Body of pancreas (tissue), 4 donors: ENCODE results near the gene RNF138. TPM values are rescaled to one million over a fixed set of nuclear protein-coding genes. Genes with fewer than 3 reads are reported as not detected.
A peak's percentile ranks its signal among the peaks of the same experiment; 100 is the strongest.

ENCODE experiments used
- ATAC-seq: fragments of 150-250 bp; one replicate; pipeline ENCODE4 v1.9.1; 2016
- DNase-seq, 4 donors: peaks; one replicate each; pipeline ENCODE4 v3.0.0-alpha.2; 2019
- H3K27ac ChIP-seq, 4 donors: fragments of 200-600 bp; sonication (generic); 1 replicate in 3 of 4; 2 replicates in 1 of 4; pipeline versions ENCODE4 v1.5.1 to v1.6.1; 2016 to 2019; ENCODE audit warnings: mild to moderate bottlenecking in 1 of 4, mixed read lengths in 1 of 4, moderate library complexity in 1 of 4
- H3K27me3 ChIP-seq, 2 donors: fragments of 200-600 bp; sonication (generic); one replicate each; pipeline ENCODE4 v1.6.0; 2016; ENCODE audit warnings: mild to moderate bottlenecking in 1 of 2
- H3K36me3 ChIP-seq, 2 donors: fragments of 200-600 bp; sonication (generic); replicated peaks in 1 of 2; 2 replicates each; pipeline ENCODE4 v1.5.1; 2016; ENCODE audit warnings: low read depth in 2 of 2; ENCODE audit not compliant: insufficient read depth in 1 of 2
- H3K4me1 ChIP-seq: fragments of 200-600 bp; sonication (generic); one replicate; pipeline ENCODE4 v1.6.0; 2016
- H3K4me3 ChIP-seq, 2 donors: fragments of 200-600 bp; sonication (generic); 1 replicate in 1 of 2; 2 replicates in 1 of 2; pipeline ENCODE4 v1.5.1; 2016 to 2019
- H3K9me3 ChIP-seq, 3 donors: fragments of 200-600 bp; sonication (generic); 1 replicate in 2 of 3; 2 replicates in 1 of 3; pipeline ENCODE4 v1.5.1; 2016
- CTCF ChIP-seq, 7 experiments: fragments of 450-650 bp in 4 of 7; fragments of 200-600 bp in 3 of 7; sonication (generic) in 3 of 7; IDR thresholded peaks; one replicate each; pipeline ENCODE4 v1.5.1; 2016 to 2019; ENCODE audit warnings: antibody characterized with exemption in 7 of 7
- POLR2A ChIP-seq, 3 donors: fragments of 450-650 bp; IDR thresholded peaks; one replicate each; pipeline ENCODE4 v1.6.1; 2016; ENCODE audit warnings: antibody characterized with exemption in 3 of 3, mild to moderate bottlenecking in 2 of 3
- WGBS, 2 donors: methylation state at CpG; one replicate each; pipeline ENCODE4 v1.1.5; 2017; 5-methylcytosine and 5-hydroxymethylcytosine counted together
- intact Hi-C: fragments of 100-400 bp; cut with DNase I; formaldehyde crosslinking; loops from one replicate; pipeline ENCODE4 v1.15.1; 2023
- small RNA-seq: library from RNA; depleted of rRNA; stranded (forward); fragments of <200 nt; gene quantifications from one replicate; pipeline ENCODE3, GENCODE V24; 2016
- total RNA-seq, 2 donors: library from RNA; depleted of rRNA; stranded (reverse); fragments of >200 nt; gene quantifications; one replicate each; pipeline ENCODE4 v1.1.0, GENCODE V29; 2016

RNF138 gene
- total RNA-seq, 2 donors from 2014 or later = 5.3 to 10.4 TPM

- TF ChIP-seq CTCF (IDR thresholded peaks at IDR 0.05) = no peak
- TF ChIP-seq POLR2A (IDR thresholded peaks at IDR 0.05) = no peak
- Histone ChIP-seq H3K9me3 (no peaks in the 10 kb centered on the region), H3K27ac (no peak overlapping the region), H3K27me3 (no peaks in the 10 kb centered on the region), H3K4me1 (no peaks in the 10 kb centered on the region), H3K36me3 (no peaks in the 10 kb centered on the region), H3K4me3 (no peak overlapping the region)
- DNase-seq (peak in 2 of 4 donors; percentile 9 to 15), ATAC-seq (peak; percentile 21)
- WGBS, 2 donors = 78 to 84% methylated on average over 2 to 3 of the region's 3 CpGs
- intact Hi-C loops = no loop called here
These were observed 85.9 kb downstream of the RNF138 start for GRCh38 chr18:32177530-32177929.

Small RNA genes within 50 kb of the gene (small RNA-seq; reads per million reads assigned to genes)
- not detected for gene RNA5SP453

Other genes starting within 250 kb of the RNF138 start
- gene TRAPPC8, start 148.7 kb upstream of the RNF138 start, total RNA-seq = 10 to 100 TPM; 18.7 to 20.8 TPM
- 1 to 10 TPM; 2.6 to 4.9 TPM for gene RNF125, start 73.0 kb upstream of the RNF138 start, total RNA-seq
- gene MEP1B, start 98.2 kb downstream of the RNF138 start, total RNA-seq = not detected